HG02610 (cell line): ENCODE results near the gene FRMD6.
"Not testable (repeated sequence)": the region's sequence is repeated elsewhere in the genome, so short reads cannot be mapped to it uniquely, and the experiment has no call there.

ENCODE experiments used
- ATAC-seq: cut with Tn5 transposase; IDR thresholded peaks from one replicate; pipeline ENCODE4 v1.9.1; 2021; ENCODE audit warnings: mild to moderate bottlenecking, moderate library complexity; ENCODE audit not compliant: unreplicated experiment

Gene FRMD6

DNA sequence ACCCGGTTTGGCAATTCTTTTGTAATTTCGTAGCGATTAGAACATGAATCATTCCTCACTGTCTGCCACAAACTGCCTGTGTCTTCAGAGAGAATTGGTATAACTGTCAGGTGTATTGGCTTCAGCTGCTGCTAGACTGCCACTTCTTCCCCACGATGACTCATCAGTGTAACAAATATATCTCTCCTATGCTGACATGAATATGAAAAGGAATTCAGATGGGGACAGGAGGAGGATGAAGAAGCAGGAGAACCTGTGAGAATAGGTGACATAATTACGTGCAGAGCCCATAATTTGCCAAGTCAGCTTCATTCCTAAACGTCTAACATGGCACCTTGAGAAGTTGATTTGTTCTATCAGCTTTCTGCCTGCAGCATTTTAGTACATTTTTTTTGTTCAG lies 64.9 kb downstream of the FRMD6 start:
- no peak for ATAC-seq

DNA sequence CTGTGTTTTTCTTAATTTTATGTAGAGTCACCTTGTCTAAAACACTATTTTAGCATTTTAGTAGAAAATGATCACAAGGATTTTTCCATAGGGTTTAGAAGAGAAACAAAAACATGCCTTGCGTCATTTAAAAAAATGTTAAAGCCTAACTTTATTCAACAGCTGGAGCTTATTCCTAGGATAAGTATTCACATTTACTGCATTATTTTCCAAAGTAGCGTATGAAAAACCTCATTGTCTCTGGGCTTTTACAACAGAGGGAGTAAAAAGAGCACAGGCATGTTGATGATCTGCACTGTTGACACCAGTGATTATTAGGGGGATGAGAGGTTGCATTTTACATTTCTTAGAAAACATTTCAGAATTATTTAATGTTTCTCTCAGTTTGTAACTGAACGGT lies 66.1 kb downstream of the FRMD6 start:
- ATAC-seq: no peak

DNA sequence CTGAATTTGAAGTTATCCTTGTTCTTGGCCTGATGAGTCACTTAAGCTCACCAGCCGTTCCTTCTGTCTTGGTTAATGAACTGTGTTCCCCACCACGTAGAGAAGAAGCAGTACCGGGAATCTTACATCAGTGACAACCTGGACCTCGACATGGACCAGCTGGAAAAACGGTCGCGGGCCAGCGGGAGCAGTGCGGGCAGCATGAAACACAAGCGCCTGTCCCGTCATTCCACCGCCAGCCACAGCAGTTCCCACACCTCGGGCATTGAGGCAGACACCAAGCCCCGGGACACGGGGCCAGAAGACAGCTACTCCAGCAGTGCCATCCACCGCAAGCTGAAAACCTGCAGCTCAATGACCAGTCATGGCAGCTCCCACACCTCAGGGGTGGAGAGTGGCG lies 68.2 kb downstream of the FRMD6 start:
- no peak for ATAC-seq

DNA sequence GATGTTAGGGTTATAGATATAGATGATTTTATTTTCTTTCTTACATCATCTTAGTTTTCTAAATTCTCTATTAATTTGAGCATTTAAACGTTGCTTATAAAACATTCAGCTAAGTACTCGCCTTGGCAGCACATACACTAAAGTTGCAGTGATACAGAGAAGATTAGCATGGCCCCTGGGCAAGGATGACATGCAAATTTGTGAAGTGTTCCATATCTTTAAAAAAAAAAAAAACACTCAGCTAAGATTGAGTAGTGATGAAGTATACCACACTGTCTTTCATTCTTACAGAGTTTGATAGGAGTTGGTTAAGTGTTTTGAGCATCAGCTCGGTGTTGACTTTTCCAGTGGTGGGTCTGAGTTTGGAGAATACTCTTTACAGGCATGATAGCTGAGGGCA lies 72.3 kb downstream of the FRMD6 start:
- no peak for ATAC-seq

GRCh38 chr14:51724650-51725049 lies 72.9 kb downstream of the FRMD6 start:
- no peak for ATAC-seq

- no peak for ATAC-seq
Observed at GRCh38 chr14:51725061-51725460, 73.4 kb downstream of the FRMD6 start.

- ATAC-seq: no peak
Observed at GRCh38 chr14:51726166-51726899, 74.6 kb downstream of the FRMD6 start.

GRCh38 chr14:51727526-51727925 lies 75.8 kb downstream of the FRMD6 start:
- no peak for ATAC-seq

GRCh38 chr14:51730098-51730497 lies 78.4 kb downstream of the FRMD6 start:
- ATAC-seq: no peak

- no peak for ATAC-seq
Observed at GRCh38 chr14:51730684-51731083, 79.0 kb downstream of the FRMD6 start.

DNA sequence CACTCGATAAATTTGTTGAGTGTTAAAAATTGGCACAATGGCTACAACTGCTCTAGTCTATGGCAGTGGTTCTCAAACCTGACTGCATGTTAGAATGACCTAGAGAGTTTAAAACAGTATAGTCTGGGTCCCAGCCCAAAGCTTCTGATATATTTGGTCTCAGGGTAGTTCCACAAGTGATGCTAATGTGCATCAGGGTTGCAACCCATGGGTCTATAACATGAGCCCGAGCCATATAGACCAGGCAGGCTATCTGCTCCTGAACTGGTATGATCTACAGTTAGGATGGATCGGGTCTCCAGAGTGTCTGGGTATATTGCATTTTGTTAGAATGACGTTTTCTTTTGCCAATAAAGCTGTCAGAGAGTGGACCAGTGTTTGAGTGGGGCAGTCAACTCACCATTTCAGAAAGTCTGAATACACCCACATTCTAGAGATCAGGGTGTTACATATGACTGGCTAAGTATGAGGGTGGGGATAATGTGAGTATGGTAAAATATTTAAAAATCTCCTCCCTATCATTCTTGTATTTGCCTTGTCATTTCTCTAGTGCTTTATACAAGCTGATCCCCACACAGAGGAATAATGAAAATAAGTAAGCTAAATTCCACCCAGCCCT lies 80.9 kb downstream of the FRMD6 start:
- no peak for ATAC-seq

GRCh38 chr14:51733147-51733546 lies 81.4 kb downstream of the FRMD6 start:
- ATAC-seq: no peak

DNA sequence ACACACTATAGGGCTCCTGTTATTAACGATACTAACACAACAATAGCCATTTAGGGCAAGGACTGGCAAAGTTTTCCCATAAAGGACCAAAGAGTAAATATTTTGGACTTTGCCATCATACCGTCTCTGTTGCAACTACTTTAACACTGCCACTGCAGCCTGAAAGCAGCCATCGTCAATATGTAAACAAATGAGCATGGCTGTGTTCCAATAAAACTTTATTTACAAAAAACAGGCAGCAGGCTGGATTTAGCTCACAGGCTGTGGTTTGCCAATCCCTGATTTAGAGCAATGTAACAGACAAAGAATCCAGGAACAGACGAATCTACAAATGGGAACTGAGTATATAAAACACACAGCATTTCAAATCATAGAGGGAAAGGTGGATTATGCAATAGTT lies 84.1 kb downstream of the FRMD6 start:
- no peak for ATAC-seq

DNA sequence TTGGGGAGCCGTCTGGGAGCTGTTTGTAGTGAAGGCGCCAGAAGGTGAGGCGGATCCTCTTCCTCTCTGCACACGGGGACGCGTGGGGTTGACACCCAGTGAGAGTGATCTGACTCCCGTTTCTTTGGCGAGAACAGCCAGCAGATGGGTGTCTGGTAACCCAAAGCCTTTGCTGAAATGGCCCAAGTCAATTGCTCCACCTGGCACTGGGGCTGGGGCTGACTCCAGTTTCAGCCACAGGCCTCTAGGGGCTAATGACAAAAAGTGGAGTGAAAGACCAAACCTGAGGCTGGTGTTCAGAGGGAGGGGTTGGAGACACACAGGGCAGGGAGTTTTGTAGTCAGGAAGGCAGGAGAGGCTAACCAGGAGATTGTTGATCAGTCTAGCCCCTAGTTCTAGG lies 87.0 kb downstream of the FRMD6 start:
- ATAC-seq: peak; percentile 57

DNA sequence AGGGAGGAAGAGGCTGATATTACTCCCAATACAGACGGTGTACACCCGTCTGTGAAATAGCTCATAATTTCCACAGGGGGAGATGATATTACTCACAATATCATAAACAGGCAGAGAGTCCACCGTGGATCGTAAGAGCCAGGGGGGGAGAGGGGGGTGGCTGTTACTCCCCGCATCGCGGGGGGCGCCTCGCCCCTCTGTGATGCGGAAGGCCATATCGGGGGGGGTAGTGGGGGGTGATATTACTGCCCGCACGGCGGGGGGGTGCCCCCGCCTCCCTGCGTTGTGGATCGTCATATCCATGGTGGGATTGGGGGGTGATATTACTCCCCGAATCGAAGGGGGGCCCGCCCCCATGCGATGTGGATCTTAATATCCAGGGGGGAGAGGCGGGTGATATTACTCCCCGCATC lies 91.9 kb downstream of the FRMD6 start:
- no peak for ATAC-seq

- ATAC-seq: no peak
Observed at GRCh38 chr14:51744372-51745130, 92.8 kb downstream of the FRMD6 start.

- not testable (repeated sequence) for ATAC-seq
Observed at GRCh38 chr14:51746823-51747222, 95.1 kb downstream of the FRMD6 start.

- no peak for ATAC-seq
Observed at GRCh38 chr14:51750542-51750941, 98.8 kb downstream of the FRMD6 start.

DNA sequence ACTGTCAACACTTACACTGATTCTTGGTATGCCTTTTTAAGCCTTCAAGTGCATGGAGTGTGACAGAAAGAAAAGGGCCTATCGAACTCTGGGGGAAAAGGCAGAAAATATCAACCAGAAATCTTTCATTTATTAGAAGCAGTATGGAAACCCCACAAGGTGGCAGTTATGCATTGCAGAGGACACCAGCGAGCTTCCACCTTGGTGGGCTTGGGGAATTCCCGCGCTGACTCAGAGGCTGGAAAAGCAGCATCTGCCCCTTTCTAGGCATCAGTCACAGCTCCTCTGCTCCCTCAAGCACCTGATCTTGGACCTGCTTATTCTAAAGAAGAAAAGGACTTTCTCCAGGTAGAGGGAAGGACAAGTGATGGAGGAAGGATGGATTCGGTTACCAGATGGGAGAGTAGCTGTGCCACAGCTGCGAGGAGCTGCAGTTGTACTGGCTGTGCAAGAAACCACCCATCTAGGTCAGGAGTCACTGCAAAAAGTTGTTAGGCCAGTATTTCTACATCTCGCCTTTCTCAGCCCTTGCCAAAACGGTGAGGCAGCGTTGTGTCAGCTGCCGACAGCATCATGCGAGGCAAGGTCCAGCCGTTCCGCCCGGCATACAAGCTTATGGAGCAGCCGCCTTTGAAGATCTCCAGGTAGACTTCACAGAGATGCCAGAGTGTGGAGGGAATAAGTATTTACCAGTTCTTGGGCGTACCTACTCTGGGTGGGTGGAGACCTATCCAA lies 100.1 kb downstream of the FRMD6 start:
- not testable (repeated sequence) for ATAC-seq

GRCh38 chr14:51757756-51758155 lies 106.0 kb downstream of the FRMD6 start:
- ATAC-seq: not testable (repeated sequence)

GRCh38 chr14:51759950-51760349 lies 108.2 kb downstream of the FRMD6 start:
- no peak for ATAC-seq
